Keratinocyte (primary cell): ENCODE data around the gene TEX19.

Source experiments
- EZH2 ChIP-seq: IDR thresholded peaks from one replicate; pipeline ENCODE4 v1.6.1; 2012; ENCODE audit warnings: inconsistent platforms, mild to moderate bottlenecking, low read length, moderate library complexity
- TF ChIP-seq, protein P1 (sequence below), 3 experiments: IDR thresholded peaks in 1 of 3; conservative IDR thresholded peaks in 1 of 3; optimal IDR thresholded peaks in 1 of 3; 2 replicates in 2 of 3; 3 replicates in 1 of 3; pipeline versions ENCODE3 to v1.5.1; 2011; ENCODE audit warnings: low read length in 3 of 3, mild to moderate bottlenecking in 3 of 3, moderate library complexity in 2 of 3, control low read depth in 1 of 3, inconsistent platforms in 1 of 3; ENCODE audit not compliant: insufficient read depth in 2 of 3; ENCODE audit errors: extremely low read depth in 1 of 3

GRCh38 chr17:82314727-82315605 lies 44.1 kb upstream of the TEX19 start:
- TF ChIP-seq, protein P1, sequence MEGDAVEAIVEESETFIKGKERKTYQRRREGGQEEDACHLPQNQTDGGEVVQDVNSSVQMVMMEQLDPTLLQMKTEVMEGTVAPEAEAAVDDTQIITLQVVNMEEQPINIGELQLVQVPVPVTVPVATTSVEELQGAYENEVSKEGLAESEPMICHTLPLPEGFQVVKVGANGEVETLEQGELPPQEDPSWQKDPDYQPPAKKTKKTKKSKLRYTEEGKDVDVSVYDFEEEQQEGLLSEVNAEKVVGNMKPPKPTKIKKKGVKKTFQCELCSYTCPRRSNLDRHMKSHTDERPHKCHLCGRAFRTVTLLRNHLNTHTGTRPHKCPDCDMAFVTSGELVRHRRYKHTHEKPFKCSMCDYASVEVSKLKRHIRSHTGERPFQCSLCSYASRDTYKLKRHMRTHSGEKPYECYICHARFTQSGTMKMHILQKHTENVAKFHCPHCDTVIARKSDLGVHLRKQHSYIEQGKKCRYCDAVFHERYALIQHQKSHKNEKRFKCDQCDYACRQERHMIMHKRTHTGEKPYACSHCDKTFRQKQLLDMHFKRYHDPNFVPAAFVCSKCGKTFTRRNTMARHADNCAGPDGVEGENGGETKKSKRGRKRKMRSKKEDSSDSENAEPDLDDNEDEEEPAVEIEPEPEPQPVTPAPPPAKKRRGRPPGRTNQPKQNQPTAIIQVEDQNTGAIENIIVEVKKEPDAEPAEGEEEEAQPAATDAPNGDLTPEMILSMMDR (optimal IDR thresholded peaks at IDR 0.05 in 1 of 3, IDR thresholded peaks at IDR 0.05 in 1 of 3, conservative IDR thresholded peaks at IDR 0.05 in 1 of 3; ENCODE audit: extremely low read depth in 1 of 3, insufficient read depth in 2 of 3, low read length in 3 of 3) = no peak
- TF ChIP-seq EZH2 = peak; percentile 4
